HuH-7 (cell line): ENCODE measurements around the gene TFAM.
"Not testable (repeated sequence)": the region's sequence is repeated elsewhere in the genome, so short reads cannot be mapped to it uniquely, and the experiment has no call there.

Source experiments
- DNase-seq: peaks from one replicate; pipeline ENCODE4 v3.0.0; 2011; ENCODE audit warnings: low spot score

Gene TFAM

GRCh38 chr10:58372607-58373441 is 12.4 kb upstream of the TFAM start:
- no peak for DNase-seq

DNA sequence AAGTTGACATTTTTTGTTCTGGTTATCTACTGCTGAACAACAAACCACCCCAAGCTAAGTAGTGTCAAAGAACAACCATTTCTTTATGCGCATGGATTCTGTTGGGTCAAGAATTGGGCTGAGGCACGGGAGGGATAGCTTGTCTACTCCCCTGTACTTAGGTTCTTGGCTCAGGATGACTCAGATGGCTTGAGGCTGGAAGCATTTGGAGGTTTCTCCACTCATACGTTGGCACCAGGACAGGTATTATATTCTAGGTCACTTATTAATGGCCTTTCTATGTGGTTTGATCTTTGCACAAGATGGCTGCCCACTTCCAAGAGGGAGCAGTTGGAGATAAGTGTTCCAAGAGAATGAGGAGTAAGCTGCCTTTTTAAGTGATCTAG is 11.8 kb upstream of the TFAM start:
- DNase-seq: no peak

- no peak for DNase-seq
These were observed 2.7 kb upstream of the TFAM start for GRCh38 chr10:58382489-58382995.

GRCh38 chr10:58384095-58384494 is 1.1 kb upstream of the TFAM start:
- DNase-seq: no peak

GRCh38 chr10:58384544-58384998 is 639 bp upstream of the TFAM start:
- DNase-seq: no peak

- DNase-seq: peak; percentile 19
These were observed 538 bp downstream of the TFAM start for GRCh38 chr10:58385784-58386112.

- DNase-seq: no peak
These were observed 3.8 kb downstream of the TFAM start for GRCh38 chr10:58389024-58389423.

DNA sequence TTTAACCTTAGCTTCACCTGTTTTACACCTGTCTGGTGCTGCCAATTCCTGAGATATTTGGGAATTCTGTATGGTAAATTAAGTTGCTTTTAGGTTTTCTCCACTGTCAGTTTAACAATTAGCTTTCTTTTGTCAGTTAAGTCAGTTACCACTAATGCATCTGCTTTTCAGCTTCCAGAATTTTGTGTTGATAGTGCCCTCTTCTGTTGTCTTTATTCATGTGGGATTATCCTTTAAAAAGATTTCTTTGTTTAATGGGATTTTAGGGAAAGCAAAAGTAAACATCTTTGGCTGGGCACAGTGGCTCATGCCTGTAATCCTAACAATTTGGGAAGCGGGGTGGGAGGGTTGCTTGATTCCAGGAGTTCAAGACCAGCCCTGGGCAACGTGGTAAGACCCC is 8.1 kb downstream of the TFAM start:
- no peak for DNase-seq

DNA sequence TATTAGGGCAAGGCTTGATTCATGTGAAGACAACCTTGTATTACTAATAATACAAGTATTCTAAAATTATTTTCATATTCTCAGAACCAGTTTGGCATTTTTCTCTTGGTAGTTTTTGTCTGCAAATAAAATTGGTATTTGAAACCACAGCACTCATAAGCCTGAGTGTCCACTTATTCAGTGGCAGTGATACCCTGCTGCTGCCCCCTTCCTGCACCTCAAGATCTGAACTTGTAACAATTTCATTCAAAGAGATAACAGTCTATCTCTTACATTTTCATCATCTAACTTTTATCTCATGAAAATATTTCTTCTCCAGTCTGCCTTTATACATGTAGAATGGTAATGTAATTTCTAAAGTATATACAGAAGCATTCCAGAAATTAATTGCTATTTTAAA is 9.3 kb downstream of the TFAM start:
- no peak for DNase-seq

DNA sequence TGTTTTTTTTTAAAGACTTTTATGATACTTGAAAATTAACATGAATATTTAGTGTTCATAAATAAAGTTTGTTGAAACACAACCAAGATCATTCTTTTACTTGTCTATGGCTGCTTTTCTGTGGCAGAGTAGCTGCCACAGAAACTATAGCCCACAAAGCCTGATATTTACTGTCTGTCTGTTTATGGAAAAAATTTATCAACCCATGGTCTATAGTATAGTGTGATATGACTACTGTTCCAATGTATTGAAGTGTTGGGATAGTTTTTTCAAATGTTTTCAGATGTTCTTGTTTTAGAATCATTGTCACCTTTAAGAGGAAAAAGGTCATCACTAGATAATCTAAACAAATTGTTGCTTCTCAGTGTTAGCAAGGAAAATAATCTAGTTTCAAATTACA is 10.8 kb downstream of the TFAM start:
- no peak for DNase-seq

DNA sequence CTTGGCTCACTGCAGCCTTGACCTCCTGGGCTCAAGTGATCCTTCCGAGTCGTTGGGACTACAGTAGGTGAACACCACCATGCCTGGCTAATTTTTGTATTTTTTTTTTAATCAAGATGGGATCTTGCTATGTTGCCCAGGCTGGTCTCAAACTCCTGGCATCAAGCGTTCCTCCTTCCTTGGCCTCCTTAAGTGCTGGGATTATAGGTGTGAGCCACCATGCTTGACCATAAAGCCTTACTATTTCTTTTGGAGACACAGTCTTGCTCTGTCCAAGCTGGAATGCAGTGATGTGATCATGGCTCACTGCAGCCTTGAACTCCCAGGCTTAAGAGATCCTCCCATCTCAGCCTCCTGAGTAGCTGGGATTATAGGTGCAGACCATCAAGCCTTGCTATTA is 12.6 kb downstream of the TFAM start:
- no peak for DNase-seq

GRCh38 chr10:58399410-58399809 is 14.2 kb downstream of the TFAM start:
- no peak for DNase-seq

GRCh38 chr10:58400609-58401008 is 15.4 kb downstream of the TFAM start:
- DNase-seq: no peak

DNA sequence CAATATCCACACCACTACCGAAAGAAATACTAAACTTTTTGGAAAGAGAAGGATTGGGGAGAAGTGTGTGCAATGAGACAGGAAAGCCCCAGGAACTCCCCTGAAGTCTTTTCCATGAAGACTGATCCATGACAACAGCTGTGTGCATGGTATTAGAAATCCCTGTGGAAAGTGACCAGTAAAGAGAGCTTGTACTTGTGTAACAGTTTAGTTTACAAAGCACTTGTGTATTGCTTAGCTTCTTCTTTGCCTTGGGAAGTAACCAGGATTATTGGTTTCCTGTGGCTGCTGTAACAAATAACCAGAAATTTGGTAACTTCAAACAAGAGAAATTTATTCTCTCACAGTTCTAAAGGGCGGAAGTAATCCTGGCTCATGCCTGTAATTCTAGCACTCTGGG is 18.8 kb downstream of the TFAM start:
- DNase-seq: no peak

DNA sequence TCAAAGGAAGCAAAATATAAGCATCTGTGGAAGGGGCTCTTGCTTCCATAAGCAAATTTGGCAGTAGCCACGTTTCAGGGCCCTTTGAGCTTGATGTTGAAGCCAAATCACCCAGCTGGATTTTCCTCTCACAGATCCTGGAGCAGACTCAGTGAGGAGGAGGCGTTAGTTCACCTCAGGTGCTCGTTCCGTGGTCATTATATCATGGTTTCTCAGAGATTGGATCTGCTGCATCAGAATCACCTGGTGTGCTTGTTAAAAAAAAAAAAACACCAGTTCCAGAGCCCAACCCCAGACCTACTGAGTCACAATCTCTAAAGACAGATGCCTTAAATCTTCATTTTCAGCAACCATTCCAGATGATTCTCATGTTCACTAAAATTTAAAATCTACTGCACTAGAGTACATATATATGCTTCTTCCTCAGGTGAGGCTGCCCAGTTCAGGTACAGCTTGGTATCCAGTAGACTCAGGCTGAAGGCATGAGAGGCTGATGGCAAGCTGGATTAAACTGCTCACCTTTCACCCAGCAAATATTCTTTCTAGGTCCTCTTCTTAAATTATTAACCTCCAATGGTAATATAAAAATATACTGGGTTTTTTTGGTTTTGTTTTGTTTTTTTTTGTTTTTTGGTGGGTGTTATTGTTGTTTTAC is 24.9 kb downstream of the TFAM start:
- no peak for DNase-seq

DNA sequence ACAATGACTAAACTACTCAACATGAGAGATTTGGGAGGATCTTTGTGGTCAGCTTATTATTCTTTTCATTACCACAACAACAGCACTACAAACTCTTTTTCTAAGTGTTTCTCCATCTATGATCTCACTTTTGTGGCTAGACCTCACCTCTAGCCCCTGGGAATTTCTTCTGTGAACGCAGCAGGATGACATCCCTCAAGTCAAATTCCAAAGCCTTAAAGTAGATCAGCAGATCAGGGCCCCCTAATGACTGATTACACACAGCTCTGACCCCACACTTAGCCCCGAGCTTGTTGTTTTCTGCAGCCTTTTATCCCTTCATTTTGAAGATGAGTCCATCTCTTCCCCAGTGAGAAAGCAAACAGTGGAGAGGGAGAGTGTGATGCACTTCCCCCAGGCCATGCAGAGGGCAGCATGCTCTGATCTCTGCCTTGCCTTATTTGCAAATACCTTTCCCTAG is 27.3 kb downstream of the TFAM start:
- no peak for DNase-seq

GRCh38 chr10:58414270-58415041 is 29.2 kb downstream of the TFAM start:
- DNase-seq: peak; percentile 31

DNA sequence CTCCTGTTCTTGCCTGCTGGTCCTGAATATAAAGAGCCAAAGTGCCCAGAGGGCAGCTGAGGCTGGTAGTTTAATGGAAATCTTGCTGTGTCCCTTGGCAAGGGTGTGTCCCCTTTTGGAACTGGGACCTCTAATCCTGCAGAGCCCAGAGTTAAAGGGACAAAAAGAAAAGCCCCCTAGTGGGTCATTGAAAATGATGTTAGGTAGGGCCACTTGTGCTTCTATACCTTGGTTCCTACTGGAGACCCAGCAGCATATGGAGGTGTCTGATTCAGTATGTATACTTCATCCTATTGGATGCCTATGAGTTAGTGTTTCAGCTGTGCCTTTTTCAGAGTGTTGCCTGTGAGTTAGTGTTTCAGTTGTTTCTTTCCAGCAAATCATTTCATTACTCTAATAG is 30.5 kb downstream of the TFAM start:
- DNase-seq: no peak

DNA sequence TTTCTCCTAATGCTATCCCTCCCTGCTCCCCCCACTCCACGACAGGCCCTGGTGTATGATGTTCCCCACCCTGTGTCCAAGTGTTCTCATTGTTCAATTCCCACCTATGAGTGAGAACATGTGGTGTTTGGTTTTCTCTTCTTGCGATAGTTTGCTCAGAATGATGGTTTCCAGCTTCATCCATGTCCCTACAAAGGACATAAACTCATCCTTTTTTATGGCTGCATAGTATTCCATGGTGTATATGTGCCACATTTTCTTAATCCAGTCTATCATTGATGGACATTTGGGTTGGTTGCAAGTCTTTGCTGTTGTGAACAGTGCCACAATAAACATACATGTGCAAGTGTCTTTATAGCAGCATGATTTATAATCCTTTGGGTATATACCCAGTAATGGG is 32.7 kb downstream of the TFAM start:
- not testable (repeated sequence) for DNase-seq

DNA sequence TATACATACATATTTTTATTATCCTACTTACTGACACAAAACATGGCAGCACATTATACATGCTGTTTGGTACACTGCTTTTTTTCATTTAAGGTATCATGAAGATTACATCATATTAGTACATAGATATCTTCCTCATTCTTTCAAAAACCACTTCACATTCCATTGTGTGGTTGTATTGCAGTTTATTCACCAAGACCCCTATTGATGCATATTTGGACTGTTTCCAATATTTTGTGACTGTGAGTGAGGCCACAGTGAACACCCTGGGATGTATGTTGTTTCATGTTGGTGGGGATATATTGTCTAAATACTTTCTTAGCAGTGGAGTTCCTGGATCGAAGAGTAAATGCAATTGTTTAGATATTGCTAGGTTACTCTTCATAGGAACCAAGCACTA is 39.0 kb downstream of the TFAM start:
- no peak for DNase-seq

DNA sequence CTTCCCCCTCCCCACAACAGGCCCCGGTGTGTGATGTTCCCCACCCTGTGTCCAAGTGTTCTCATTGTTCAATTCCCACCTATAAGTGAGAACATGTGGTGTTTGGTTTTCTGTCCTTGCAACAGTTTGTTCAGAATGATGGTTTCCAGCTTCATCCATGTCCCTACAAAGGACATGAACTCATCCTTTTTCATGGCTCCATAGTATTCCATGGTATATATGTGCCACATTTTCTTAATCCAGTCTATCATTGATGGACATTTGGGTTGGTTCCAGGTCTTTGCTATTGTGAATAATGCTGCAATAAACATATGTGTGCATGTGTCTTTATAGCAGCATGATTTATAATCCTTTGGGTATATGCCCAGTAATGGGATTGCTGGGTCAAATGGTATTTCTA is 43.2 kb downstream of the TFAM start:
- DNase-seq: not testable (repeated sequence)

GRCh38 chr10:58431903-58432302 is 46.7 kb downstream of the TFAM start:
- no peak for DNase-seq

DNA sequence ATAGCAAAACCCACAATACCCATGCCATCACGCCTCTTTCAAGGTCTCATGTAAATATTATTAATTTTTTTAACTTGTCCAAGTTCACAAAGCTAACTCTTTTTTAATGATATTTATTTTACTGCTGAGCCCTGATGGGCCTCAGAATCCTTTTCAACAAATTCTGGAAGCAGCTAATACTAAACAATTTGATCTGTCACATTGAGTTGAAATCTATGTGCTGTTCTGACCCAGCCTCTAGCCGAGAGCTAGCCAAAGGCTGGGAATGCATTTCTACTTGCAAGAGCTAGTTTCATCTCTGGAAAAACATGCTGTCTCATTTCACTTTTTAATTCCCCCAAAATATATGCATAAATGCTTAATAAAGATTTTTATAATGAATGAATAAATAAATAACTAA is 47.9 kb downstream of the TFAM start:
- DNase-seq: no peak
